VCaP (cell line): Measurements from ENCODE around the gene GTSE1.
A peak's percentile ranks its signal among the peaks of the same experiment; 100 is the strongest.

ENCODE experiments used
- H3K27ac ChIP-seq: fragments of 450-650 bp; 2 replicates; pipeline ENCODE4 v1.5.1; 2017
- TF ChIP-seq, protein P1 (sequence below): fragments of 450-650 bp; conservative IDR thresholded peaks from 2 replicates; pipeline ENCODE4 v1.5.1; 2017; ENCODE audit warnings: mild to moderate bottlenecking, moderate library complexity

Gene GTSE1

GRCh38 chr22:46366801-46367706 lies 70.4 kb downstream of the GTSE1 start:
- no peak overlapping the region; the same call in 1 of the 2 replicates for H3K27ac ChIP-seq
- TF ChIP-seq, protein P1, sequence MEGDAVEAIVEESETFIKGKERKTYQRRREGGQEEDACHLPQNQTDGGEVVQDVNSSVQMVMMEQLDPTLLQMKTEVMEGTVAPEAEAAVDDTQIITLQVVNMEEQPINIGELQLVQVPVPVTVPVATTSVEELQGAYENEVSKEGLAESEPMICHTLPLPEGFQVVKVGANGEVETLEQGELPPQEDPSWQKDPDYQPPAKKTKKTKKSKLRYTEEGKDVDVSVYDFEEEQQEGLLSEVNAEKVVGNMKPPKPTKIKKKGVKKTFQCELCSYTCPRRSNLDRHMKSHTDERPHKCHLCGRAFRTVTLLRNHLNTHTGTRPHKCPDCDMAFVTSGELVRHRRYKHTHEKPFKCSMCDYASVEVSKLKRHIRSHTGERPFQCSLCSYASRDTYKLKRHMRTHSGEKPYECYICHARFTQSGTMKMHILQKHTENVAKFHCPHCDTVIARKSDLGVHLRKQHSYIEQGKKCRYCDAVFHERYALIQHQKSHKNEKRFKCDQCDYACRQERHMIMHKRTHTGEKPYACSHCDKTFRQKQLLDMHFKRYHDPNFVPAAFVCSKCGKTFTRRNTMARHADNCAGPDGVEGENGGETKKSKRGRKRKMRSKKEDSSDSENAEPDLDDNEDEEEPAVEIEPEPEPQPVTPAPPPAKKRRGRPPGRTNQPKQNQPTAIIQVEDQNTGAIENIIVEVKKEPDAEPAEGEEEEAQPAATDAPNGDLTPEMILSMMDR: no peak

- TF ChIP-seq, protein P1: peak; percentile 91
- no peak overlapping the region; the same call in 1 of the 2 replicates for H3K27ac ChIP-seq
Measured at GRCh38 chr22:46367707-46368191, 71.1 kb downstream of the GTSE1 start.

- TF ChIP-seq, protein P1: no peak
- no peak overlapping the region for H3K27ac ChIP-seq
Measured at GRCh38 chr22:46368422-46368821, 71.8 kb downstream of the GTSE1 start.

DNA sequence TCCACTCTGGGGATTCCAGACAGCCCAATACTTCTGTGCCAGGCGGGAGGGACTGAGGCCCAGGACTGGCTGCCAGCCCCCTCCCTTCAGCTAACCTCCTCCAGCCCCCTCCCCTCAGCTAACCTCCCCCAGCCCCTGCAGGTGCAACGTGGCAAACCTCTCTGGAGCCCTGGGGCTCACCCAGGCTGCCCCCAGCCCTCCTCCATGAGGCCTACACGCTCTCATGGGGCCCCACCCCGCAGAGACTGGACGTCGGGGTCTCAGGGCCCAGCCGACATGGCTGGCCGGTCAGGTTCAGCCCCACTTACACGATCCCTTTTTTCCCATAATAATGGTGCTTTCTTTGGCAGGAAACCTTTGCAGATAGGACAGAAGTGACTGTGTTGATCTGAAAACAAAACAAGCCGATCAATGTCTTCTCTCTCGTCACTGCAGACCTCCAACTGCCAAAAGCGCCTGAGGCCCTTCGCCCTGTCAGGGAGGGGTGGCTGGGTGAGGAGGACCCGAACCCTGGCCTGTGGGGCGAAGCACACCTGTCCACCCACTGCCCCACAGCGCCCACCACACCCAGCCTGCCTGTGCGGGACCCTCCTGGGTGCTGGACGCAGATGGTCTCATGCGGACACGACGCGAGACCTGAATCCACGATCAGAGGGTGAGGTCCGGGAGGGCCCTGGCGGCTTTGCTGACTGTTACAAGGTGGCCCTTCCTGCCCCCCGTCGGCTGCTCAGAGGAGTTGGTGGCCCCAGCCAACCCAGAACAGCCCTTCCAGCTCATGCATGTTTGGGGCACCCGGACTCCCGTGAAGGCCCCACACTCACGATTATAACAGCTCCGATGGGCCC lies 72.4 kb downstream of the GTSE1 start:
- H3K27ac ChIP-seq: no peak overlapping the region
- TF ChIP-seq, protein P1: no peak

DNA sequence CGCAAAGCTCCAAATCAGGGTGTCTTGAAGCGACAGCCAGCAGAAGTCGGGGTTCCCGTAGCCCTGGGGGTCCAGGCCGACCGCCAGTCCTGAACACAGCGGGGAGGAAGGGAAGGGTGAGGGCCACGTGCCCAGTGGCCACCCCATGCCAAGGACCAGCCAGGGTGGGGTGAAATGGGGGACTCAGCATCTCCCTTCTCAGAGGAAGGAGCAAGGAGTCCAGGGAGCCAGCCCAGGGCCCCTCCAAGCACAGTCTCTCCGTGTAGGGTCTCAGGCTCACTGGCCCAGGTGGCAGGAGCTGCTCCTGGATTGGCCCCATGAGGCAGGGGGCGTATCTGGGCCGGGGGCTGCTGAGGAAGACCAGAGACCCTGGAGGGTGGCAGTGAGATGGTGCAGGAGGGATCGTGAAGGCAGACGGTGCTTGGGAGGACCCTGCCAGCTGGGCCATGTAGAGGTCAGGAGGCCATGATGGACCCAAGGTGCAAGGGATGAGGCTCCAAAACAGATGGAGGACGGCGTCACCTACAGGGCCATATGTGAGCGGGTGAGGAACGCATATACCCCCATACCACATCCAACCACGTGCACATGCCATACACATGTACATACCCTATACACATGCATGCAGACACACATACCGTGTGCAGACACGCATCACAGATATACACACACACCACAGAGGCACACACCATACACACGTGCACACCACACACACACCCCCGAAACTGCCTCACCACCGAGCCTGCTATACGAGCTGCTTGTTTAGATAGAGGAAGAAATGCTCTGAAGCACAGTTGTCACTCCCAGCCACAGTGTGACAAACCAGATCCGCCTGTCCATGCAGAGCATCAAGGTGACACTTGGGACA lies 73.3 kb downstream of the GTSE1 start:
- TF ChIP-seq, protein P1: no peak
- no peak overlapping the region for H3K27ac ChIP-seq

GRCh38 chr22:46370584-46371291 lies 74.1 kb downstream of the GTSE1 start:
- H3K27ac ChIP-seq: no peak overlapping the region
- TF ChIP-seq, protein P1: no peak
